ENCODE data around the gene DSEL. TPM values are rescaled to one million over a fixed set of nuclear protein-coding genes. Genes with fewer than 3 reads are reported as not detected.

The DSEL gene
- total RNA-seq, 1 donor from 2014 or later, result 10.2 TPM

DNA sequence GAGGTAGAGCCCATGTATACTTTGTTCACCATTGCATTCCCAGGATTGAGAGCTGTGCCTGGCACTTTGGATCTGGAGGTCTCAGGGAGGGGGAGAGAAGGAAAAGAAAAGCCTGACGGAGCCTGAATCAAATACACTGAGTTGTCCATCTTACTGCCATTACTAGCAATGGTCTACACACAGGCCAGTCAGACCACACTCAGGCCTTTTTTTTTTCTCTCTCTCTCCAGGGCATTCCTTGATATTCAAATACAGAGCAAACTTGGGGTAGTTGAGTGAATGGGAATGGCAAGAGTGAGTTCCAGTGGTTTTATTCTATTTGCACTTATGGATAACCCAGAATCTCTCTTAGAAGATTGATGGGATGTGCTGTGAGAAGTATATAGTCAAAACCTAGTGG lies 11.8 kb downstream of the DSEL start:
- no peak for DNase-seq (ENCODE audit: low read depth, low spot score)

DNA sequence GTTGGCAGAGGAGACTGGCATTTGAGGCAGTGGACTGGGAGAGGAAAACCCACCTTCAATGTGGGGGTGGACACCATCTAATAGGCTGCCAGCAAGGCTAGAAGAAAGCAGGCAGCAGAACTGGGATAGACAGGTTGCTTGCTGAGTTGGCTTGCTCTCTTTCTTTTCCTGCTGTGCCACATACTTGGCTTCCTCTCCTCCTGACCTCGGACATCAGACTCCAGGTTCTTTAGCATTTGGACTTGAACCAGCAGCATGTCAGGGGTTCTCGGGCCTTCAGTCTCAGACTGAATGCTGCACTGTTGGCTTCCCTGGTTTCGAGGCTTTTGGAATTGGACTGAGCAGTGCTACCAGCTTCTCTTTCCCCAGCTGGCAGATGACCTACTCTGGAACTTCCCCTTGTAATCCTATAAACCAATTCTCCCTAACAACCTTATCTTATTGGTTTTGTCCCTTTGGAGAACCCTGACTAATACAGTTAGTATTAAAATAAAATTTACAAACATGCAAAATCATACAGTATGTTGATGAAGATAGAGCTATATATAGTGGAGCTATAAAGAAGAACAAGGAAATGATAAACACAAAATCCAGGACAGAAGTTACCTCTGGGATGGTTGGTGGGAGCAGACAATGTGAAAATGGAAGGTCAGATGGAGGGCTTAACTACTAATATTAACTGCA lies 15.9 kb downstream of the DSEL start:
- no peak for DNase-seq (ENCODE audit: low read depth, low spot score)

GRCh38 chr18:67496469-67496868 lies 20.1 kb downstream of the DSEL start:
- DNase-seq (ENCODE audit: low read depth, low spot score), result no peak

- no peak for DNase-seq (ENCODE audit: low read depth, low spot score)
These were observed 30.0 kb downstream of the DSEL start for GRCh38 chr18:67486534-67486933.

GRCh38 chr18:67485655-67486054 lies 30.9 kb downstream of the DSEL start:
- DNase-seq (ENCODE audit: low read depth, low spot score), result no peak

DNA sequence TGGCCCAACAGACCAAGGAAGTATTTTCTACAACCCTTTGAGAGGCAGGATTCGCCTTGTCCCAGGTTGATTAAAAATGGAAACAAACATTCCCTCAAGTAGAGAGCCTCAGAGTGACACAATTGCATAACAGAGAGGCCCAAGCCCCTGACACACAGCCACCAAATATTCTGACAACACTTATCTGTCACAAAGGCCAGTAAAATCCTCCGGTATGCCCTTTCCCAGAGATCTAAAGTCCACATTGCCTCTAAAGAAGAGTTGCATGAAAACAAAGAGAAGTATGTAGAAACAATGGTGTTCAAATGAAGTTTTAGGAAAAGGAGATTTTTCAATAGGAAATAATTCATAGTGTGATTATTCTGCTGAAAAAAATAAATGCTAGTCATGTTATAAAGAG lies 32.1 kb downstream of the DSEL start:
- no peak for DNase-seq (ENCODE audit: low read depth, low spot score)

DNA sequence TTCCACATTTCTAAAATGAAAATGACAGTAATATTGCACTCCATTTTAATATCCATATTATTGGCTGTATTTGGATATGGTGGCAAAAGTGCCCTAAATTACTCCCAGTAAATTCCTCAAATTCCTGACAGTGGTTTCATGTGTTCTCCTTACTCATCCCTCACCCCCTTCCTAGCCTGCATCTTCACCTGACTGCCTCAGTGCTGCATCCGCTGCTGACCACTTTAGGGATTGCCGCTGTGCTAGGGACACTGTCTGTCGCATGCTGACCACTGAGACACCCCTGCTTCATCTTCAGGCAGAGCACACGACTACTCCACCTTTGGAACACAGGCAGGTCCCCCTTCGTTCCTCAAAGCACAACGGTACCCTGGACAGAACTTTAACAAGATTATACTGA lies 32.6 kb downstream of the DSEL start:
- no peak for DNase-seq (ENCODE audit: low read depth, low spot score)

GRCh38 chr18:67483237-67483636 lies 33.3 kb downstream of the DSEL start:
- DNase-seq (ENCODE audit: low read depth, low spot score), result no peak

- no peak for DNase-seq (ENCODE audit: low read depth, low spot score)
These were observed 38.3 kb downstream of the DSEL start for GRCh38 chr18:67478249-67478648.

DNA sequence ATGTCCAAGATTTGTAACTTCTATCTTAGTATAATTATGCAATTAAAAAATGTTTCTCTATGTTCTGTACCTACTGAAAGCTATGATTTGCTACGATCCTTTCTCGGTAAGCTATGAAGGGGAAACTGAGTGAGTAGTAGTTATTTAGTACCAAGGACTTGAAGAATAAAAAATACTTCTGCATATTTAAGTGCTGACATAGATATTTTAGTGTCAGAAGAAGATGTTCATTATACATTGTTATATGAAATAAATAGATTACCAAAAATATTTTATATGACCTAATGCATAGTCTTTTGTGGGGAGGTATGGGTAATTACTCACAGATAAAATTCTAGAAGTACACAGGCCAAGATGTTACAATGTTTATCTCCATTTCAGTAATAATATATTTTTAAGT lies 39.0 kb downstream of the DSEL start:
- no peak for DNase-seq (ENCODE audit: low read depth, low spot score)

- no peak for DNase-seq (ENCODE audit: low read depth, low spot score)
These were observed 39.9 kb downstream of the DSEL start for GRCh38 chr18:67476585-67476984.

- no peak for DNase-seq (ENCODE audit: low read depth, low spot score)
These were observed 40.8 kb downstream of the DSEL start for GRCh38 chr18:67475673-67476072.

DNA sequence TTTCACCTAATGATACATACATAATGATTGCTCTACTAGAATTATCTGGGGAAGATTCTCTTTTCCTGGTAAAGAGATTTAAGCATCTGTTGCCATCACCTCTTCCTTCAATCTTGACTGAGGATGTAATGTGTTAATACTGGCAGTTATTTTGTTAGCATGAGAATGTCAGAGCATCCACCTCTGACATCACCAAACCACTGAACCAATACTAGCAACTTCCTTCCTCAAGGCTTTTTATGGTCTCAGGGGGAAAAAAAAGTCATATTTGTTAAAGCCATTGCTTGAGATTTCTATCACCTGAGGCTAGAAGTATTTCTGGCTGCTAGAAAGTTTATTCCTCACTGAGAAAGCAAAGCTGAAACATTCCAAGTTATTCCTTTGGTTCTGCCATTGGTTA lies 48.5 kb downstream of the DSEL start:
- DNase-seq (ENCODE audit: low read depth, low spot score), result no peak

- DNase-seq (ENCODE audit: low read depth, low spot score), result no peak
These were observed 49.3 kb downstream of the DSEL start for GRCh38 chr18:67467188-67467587.

DNA sequence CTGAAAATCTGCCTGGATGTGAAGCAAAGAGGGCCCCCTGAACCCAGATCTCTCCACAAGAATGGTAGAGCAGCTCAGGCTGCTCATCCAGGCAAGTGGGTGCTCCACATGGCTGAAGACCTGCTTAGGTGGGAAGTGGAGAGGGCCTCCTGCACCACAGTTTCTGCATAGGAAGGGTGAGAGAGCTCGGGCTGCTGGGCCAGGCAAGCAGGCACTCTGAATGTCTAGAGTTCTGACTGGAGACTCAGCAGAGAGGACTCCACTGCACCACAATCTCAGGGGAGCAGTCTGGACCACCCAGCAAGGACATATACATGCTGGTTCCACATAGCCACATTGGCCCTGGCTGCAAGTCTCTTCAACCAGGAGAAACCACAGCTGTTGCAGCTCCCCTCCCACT lies 52.0 kb downstream of the DSEL start:
- no peak for DNase-seq (ENCODE audit: low read depth, low spot score)

DNA sequence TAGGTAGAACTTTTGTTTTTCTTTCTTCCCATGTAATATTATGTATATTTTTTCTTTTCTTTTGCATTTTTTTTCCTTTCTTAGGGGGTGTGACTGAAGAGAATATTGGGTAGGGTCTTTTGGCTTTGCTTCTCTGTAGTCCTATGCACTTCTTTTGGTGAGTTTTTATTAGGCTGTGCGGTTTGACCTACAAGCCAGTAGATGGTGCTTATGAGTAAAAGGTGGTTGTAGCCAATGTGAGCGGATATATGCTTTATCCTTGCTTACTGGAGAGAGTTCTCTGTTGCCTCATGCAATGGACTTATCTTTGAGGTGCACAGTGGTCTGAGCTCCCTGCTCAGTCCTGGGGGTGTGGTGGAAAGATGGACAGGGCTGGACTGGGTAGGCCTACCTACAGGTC lies 52.7 kb downstream of the DSEL start:
- DNase-seq (ENCODE audit: low read depth, low spot score), result no peak

DNA sequence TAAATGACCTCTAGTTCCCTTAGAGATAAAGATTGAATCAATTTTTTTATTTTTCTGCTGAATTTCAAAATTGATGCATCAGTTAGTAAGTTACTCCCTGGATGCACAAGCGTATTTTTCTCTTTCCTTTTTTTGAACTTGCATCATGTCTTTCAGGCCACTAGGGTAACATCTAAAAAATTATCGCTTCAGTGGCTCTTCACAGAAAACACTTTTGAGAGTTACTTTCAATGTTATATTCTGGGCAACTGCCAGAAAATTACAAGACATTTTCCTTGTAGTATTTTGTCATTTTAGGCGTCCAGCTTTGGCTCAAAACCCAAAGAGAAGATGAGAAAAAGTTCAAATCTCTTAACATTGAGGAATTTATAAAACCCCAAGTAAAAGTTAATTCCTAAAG lies 59.8 kb downstream of the DSEL start:
- DNase-seq (ENCODE audit: low read depth, low spot score), result no peak

Measured in pulmonary artery endothelial cell (primary cell).